Measurements from ENCODE around the gene G0S2. TPM values are rescaled to one million over a fixed set of nuclear protein-coding genes. Genes with fewer than 3 reads are reported as not detected.

G0S2 gene
- total and polyA plus RNA-seq, 10 of the 15 experiments (the other 5 are each of a cell fraction or from before 2014, with no cell fraction given), result 0.07 to 0.51 (median 0.23) TPM

DNA sequence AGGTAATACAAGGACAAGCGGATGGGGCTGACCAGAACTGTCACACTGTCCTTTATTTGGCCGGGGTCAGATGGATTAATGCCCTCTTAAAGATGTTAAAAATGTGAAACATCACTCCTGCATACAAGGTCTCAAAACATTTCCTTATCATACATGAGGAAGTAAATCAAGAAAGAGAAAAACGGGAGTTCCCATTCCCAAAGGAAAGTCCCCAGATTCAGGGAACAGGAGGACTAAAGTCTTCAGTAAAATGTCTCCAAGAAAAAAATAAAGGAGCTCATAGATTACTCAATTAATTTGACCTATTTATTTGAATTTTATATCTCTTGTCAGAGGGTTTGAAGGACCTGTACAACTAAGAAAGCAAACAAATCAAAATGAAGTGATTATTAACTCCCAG, 16.0 kb downstream of the G0S2 start:
- Histone ChIP-seq H3K79me2 (ENCODE audit: control insufficient read depth, insufficient read depth, low read length) (no peaks in the 10 kb centered on the region), H3K27ac (ENCODE audit: control insufficient read depth, insufficient read depth) (no peak overlapping the region), H3K4me2 (ENCODE audit: control insufficient read depth, insufficient read depth) (no peak overlapping the region), H3K36me3 (ENCODE audit: control insufficient read depth in 2 of 2, insufficient read depth in 2 of 2, low read length in 1 of 2) (no peaks in the 10 kb centered on the region), H3K4me1 (ENCODE audit: control insufficient read depth, insufficient read depth, low read length) (no peaks in the 10 kb centered on the region), H4K20me1 (ENCODE audit: control insufficient read depth, insufficient read depth) (no peaks in the 10 kb centered on the region), H3K4me3 (no peak overlapping the region), H3K27me3 (replicated peaks in 1 of 2; ENCODE audit: control insufficient read depth in 2 of 2, insufficient read depth in 2 of 2, low read length in 1 of 2) (no peaks in the 10 kb centered on the region), H3K9me3 (replicated peaks; ENCODE audit: control insufficient read depth, insufficient read depth, low read length) (no peaks in the 10 kb centered on the region), H2AFZ (ENCODE audit: control insufficient read depth, low read depth, low read length) (no peak overlapping the region), H3K9ac (ENCODE audit: control insufficient read depth, insufficient read depth, low read length) (no peak overlapping the region)
- POLR2A ChIA-PET, result interaction anchor here (1.0 to 1.4 kb wide), 2 partner anchors 16 to 42 kb away, joined by 3 to 4 read pairs; partner anchors contain the start of gene G0S2
- 42% methylated on average over 3 of the region's 3 CpGs for WGBS (ENCODE audit: insufficient coverage, insufficient replicate concordance, low lambda C conversion rate, missing lambda C conversion rate)
- DNase-seq (ENCODE audit: low read depth, low spot score) (no peak), FAIRE-seq (no peak), ATAC-seq (no peak)
- BruUV-seq (replicated peaks), result no TSS peak
- RAD21 ChIA-PET (ENCODE audit: unreplicated experiment), result interaction anchor here (1.0 to 4.4 kb wide), 8 partner anchors 17 to 122 kb away, joined by 3 to 38 read pairs (median 5); partner anchors contain the start of genes G0S2 and LAMB3
- SMC1A ChIA-PET (ENCODE audit: uncharacterized antibody, unreplicated experiment), result interaction anchor here (1.0 to 14.7 kb wide), 17 partner anchors 9 to 123 kb away, joined by 3 to 128 read pairs (median 7); partner anchors contain the start of genes G0S2 and LAMB3
- intact Hi-C loops (cut with micrococcal nuclease; ENCODE audit: unreplicated experiment), result no loop called here
- CTCF ChIA-PET, result interaction anchor here (0.9 to 15.2 kb wide), 17 partner anchors 9 to 117 kb away, joined by 3 to 307 read pairs (median 4); partner anchors contain the start of genes CAMK1G, G0S2, HSD11B1 and LAMB3
- TF ChIP-seq PAX5 (IDR thresholded peaks at IDR 0.05; ENCODE audit: borderline replicate concordance, low read depth, low read length) (no peak), MYB (IDR thresholded peaks at IDR 0.05; ENCODE audit: borderline replicate concordance, low read depth, low read length) (no peak), NFYA (IDR thresholded peaks at IDR 0.05; ENCODE audit: borderline replicate concordance, low read depth, low read length) (no peak), CHD2 (IDR thresholded peaks at IDR 0.05; ENCODE audit: borderline replicate concordance, low read depth, low read length) (no peak), ETV6 (conservative IDR thresholded peaks at IDR 0.05 in 1 of 2, IDR thresholded peaks at IDR 0.05 in 1 of 2; ENCODE audit: borderline replicate concordance in 1 of 2, low read depth in 1 of 2) (no peak), SMAD1 (IDR thresholded peaks at IDR 0.05; ENCODE audit: low read depth, partially characterized antibody) (no peak)
- TF ChIP-seq, protein P1, sequence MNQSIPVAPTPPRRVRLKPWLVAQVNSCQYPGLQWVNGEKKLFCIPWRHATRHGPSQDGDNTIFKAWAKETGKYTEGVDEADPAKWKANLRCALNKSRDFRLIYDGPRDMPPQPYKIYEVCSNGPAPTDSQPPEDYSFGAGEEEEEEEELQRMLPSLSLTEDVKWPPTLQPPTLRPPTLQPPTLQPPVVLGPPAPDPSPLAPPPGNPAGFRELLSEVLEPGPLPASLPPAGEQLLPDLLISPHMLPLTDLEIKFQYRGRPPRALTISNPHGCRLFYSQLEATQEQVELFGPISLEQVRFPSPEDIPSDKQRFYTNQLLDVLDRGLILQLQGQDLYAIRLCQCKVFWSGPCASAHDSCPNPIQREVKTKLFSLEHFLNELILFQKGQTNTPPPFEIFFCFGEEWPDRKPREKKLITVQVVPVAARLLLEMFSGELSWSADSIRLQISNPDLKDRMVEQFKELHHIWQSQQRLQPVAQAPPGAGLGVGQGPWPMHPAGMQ (IDR thresholded peaks at IDR 0.05; ENCODE audit: borderline replicate concordance), result no peak
- TF ChIP-seq, protein P2, sequence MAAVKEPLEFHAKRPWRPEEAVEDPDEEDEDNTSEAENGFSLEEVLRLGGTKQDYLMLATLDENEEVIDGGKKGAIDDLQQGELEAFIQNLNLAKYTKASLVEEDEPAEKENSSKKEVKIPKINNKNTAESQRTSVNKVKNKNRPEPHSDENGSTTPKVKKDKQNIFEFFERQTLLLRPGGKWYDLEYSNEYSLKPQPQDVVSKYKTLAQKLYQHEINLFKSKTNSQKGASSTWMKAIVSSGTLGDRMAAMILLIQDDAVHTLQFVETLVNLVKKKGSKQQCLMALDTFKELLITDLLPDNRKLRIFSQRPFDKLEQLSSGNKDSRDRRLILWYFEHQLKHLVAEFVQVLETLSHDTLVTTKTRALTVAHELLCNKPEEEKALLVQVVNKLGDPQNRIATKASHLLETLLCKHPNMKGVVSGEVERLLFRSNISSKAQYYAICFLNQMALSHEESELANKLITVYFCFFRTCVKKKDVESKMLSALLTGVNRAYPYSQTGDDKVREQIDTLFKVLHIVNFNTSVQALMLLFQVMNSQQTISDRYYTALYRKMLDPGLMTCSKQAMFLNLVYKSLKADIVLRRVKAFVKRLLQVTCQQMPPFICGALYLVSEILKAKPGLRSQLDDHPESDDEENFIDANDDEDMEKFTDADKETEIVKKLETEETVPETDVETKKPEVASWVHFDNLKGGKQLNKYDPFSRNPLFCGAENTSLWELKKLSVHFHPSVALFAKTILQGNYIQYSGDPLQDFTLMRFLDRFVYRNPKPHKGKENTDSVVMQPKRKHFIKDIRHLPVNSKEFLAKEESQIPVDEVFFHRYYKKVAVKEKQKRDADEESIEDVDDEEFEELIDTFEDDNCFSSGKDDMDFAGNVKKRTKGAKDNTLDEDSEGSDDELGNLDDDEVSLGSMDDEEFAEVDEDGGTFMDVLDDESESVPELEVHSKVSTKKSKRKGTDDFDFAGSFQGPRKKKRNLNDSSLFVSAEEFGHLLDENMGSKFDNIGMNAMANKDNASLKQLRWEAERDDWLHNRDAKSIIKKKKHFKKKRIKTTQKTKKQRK (IDR thresholded peaks at IDR 0.05; ENCODE audit: low read depth, low read length), result no peak
- TF ChIP-seq, protein P3, sequence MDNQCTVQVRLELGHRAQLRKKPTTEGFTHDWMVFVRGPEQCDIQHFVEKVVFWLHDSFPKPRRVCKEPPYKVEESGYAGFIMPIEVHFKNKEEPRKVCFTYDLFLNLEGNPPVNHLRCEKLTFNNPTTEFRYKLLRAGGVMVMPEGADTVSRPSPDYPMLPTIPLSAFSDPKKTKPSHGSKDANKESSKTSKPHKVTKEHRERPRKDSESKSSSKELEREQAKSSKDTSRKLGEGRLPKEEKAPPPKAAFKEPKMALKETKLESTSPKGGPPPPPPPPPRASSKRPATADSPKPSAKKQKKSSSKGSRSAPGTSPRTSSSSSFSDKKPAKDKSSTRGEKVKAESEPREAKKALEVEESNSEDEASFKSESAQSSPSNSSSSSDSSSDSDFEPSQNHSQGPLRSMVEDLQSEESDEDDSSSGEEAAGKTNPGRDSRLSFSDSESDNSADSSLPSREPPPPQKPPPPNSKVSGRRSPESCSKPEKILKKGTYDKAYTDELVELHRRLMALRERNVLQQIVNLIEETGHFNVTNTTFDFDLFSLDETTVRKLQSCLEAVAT (IDR thresholded peaks at IDR 0.05), result no peak
- TF ChIP-seq, protein P4, sequence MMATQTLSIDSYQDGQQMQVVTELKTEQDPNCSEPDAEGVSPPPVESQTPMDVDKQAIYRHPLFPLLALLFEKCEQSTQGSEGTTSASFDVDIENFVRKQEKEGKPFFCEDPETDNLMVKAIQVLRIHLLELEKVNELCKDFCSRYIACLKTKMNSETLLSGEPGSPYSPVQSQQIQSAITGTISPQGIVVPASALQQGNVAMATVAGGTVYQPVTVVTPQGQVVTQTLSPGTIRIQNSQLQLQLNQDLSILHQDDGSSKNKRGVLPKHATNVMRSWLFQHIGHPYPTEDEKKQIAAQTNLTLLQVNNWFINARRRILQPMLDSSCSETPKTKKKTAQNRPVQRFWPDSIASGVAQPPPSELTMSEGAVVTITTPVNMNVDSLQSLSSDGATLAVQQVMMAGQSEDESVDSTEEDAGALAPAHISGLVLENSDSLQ (IDR thresholded peaks at IDR 0.05), result no peak
- in situ Hi-C loops (cut with MboI), result no loop called here

Measured in GM12878 (cell line).